Activated CD4-positive, alpha-beta T cell treated with anti-CD3 and anti-CD28 coated beads, Interleukin-2, amount 50 U/mL, for 1 hour (primary cell): ENCODE results near the gene CCNYL1.
"Not testable (repeated sequence)": the region's sequence is repeated elsewhere in the genome, so short reads cannot be mapped to it uniquely, and the experiment has no call there.

ENCODE experiments used
- DNase-seq: peaks from one replicate; pipeline ENCODE4 v3.0.0-alpha.2; 2020

Gene CCNYL1

DNA sequence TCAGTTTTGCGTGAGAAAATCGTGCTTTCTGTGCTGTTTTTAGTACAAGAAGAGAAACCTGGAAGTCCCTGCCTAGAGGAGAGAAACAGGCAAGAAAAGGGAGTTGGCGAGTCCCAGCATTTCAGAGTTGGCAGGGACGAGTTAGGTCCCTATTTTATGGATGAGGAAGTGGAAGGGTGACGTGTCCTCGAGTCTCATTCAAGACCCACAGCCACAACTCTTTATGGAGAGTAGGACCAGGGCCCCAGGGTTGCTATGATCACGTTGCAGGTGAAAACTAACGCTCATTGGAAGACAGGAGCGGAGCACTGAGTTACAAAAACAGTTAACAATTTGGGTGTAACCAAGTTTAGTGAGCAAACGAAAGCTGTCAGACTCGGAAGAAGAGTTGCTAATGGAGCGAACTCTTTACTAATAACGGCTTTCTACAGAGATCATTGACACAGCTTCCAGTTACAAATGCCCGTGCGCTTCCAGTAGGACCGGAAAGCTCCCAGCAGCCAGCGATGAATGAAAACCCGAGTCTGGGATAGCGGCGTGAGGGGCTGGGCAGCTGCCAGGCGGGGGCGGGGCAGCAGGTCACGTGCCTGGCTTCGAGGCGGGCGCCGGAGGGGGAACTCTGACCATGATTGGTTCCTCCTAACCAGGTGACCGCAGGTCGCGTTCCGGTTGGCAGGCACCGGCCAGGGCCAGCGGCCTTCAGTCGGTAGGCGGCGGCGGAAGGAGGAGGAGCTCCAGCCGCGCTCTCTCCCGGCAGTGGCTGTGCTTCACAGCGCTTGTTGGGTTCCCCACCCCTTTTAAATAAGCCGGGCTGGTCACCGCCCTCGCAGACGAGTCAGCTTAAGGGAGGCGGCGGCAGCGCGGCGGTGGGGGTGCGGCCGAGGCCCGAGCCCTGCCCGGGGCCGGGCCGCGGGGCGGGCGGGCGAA is at the start of gene CCNYL1:
TSS of gene CCNYL1 (plus strand) at position 827 of the 927 bp plus-strand sequence. CDS start 257 bp downstream, outside the sequence.
- peak; percentile 97 for DNase-seq

DNA sequence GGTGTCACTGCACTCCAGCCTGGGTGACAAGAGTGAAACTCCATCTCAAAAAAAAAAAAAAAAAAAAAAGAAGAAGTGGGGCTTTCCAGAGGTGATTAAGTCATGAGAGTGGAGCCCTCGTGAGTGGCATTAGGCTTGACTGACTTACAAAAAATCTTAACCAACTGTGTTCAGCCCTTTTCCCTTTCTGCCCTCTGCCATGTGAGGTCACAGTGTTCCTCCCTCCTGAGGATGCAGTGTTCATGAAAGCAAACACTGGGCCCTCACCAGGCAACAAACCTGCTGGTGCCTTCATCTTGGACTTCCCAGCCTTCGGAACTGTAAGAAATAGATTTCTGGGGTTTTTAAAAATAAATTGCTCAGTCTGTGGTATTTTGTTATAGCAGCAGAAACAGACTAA is 49.2 kb upstream of the CCNYL1 start:
- no peak for DNase-seq

DNA sequence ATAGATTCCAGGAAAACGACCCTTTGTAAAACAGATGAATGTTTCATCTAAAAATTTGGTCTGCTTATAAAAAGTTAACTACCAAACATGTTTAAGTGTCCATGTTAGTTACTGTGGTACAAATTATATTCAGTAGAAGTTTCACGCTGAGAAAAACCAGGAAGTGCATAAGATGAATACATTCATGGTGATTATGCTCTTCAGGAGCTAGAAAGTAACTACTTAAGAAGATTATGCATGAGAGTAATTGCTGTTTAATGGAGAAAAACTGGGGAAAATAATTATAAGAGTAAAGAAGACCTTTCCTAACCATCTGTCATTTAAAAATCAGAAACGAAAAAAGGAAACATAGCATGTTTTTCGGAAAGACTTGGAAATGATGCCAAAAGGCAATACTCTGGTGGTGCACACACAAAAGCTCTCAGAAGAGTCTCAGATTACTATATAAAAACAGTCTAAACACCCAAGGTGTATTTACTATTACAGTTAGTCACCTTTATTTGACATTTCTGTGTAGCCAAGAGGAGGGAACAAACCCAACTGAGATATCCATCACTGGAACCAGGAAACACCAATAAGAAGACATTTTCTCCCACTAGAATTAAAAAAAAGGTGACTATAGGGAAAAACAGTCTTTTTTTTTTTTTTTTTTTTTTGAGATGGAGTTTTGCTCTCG is 47.4 kb upstream of the CCNYL1 start:
- DNase-seq, result no peak

DNA sequence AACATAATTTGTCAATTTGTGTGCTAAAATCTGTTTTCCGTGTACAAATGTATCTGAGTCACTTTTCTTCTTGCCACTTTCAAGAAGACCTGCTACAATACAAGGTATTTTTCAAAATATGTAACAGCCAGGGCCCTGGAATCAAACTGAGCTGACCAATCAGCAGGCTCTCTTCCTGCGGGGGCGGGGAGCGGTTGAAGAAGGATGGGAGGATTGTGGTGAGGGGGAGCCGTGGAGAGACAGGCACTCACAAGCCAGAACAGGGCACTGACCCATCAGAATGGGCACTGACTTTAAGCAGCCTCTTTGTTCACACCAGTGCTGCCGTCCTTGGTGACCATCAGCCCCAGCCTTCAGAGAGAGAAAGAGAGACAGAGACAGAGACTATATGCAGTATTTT is 40.6 kb upstream of the CCNYL1 start:
- no peak for DNase-seq

DNA sequence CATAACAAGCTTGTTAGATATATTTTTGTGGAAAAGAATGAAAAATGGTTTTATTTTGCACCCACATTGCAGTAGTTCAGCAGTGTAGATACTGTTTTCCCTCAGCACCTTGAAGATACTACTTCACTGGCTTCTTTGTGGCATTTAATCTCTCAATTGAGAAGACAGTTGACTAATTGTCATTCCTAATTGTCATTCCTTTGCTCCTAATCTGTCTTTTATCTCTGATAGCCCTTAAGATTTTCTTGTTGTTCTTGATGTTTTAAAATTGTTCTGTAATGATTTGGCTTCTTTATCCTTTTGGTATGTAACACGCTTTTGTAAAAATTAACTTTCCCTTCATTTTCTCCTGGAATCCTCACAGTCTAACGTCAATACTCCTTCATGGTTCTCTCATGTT is 38.0 kb upstream of the CCNYL1 start:
- DNase-seq, result no peak

DNA sequence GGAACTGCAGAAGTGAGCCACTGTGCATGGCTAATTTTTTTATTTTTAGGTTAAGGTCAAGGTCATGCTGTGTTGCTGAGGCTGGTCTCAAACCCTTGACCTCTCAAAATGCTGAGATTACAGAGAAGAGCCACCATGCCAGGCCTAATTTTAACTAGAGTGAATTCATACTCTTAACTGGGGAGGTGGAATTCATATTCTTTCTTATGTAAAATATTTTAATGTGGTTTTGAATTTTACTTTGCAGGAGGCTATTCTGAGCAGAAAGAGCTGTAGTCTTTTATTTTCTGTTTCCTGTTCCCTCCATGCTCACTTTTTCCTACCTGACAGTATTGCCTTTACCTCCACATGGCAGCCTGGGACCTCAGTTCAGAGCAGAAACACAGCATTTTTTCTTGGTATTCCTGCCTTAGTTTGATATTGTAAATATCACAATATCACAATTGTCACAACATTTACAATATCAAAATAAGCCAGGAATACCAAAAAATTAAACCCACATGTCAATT is 37.1 kb upstream of the CCNYL1 start:
- no peak for DNase-seq

DNA sequence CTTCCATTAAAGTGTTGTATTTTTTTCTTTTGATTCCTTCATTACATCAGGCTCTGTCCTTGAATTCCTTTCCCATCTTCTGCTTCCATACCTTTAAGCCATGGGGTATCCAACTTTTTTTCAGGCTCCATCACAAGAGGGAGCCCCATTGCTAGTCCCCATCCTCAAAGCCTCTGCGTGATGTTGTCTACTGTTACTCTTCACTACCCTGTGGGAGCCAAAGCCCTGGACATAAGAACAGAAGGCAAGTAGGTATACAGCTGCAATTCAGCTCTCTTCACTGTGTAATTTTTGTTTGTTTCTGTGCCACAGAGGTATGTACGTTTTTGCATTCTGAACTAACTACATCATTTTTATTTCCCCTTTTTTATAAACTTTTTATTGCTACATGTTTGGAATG is 36.6 kb upstream of the CCNYL1 start:
- DNase-seq, result no peak

DNA sequence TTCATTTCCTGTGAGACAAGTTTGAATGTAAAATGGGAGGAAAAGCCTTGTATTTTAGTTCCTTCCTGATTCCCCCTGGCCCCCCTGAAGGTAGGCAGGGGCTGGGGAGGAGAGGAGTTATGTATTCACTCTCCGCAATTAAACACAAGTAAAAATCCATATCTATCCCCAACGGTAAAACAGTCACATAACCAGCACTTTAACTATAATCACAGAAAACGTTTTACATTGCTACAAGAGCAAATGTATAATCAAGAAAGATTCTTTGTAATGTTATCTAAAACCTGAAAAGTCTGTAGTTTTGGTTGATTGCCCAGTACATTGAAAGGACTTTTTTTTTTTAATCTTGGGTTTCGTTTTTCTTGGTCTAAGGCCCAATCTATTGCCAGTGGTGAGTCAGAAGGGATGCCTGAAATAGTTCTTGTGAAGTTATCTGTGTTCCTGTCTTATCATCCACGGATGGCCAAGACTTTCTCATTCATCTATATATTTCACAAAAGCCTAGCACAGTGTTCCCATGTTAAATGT is 34.5 kb upstream of the CCNYL1 start:
- DNase-seq, result no peak

DNA sequence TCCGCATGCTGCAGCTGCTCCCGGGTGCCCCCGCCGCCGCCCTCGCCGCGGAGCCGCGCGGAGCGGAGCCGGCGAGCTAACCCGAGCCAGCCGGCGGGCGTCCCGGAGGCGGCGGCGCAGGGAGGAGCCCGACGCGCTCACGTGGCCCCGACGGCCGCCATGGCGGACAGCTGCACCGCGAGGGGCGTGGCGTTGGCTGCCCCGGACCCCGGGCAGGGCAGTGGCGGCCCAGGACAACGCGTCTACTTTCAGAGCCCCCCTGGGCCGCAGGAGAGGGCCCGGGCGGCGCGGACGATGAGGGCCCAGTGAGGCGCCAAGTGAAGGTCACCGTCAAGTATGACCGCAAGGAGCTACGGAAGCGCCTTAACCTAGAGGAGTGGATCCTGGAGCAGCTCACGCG is 30.0 kb upstream of the CCNYL1 start:
- no peak for DNase-seq

DNA sequence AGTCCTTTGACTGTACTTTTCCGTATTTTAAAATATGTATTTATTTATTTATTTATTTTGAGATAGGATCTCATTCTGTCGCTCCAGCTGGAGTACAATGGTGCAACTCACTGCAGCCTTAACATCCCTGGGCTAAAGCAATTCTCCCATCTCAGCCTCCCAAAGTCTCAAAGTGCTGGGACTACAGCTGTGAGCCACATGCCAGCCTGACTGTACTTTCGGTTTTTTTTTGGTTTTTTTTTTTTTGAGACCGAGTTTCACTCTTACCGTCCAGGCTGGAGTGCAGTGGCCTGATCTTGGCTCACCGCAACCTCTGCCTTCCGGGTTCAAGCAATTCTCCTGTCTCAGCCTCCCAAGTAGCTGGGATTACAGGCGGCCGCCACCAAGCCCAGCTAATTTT is 28.9 kb upstream of the CCNYL1 start:
- DNase-seq, result no peak

DNA sequence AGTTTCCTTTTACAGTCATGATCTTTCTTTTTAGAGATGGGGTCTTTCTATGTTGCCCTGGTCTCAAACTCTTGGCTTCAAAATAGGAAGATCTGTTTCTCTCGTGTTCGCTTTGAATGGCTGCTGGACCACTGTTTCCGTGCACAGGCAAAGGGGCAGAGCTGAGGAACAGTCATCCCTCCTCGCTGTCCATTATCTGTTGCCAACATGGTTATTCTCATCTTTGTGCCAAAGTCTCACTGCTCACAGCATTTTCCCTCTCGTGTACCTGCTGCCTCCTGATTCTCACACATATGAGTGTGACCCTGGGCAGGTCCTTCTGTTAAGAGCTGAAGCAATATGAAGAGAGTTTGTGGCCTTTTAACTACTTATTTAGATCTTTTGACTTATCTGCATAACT is 28.0 kb upstream of the CCNYL1 start:
- DNase-seq, result no peak

DNA sequence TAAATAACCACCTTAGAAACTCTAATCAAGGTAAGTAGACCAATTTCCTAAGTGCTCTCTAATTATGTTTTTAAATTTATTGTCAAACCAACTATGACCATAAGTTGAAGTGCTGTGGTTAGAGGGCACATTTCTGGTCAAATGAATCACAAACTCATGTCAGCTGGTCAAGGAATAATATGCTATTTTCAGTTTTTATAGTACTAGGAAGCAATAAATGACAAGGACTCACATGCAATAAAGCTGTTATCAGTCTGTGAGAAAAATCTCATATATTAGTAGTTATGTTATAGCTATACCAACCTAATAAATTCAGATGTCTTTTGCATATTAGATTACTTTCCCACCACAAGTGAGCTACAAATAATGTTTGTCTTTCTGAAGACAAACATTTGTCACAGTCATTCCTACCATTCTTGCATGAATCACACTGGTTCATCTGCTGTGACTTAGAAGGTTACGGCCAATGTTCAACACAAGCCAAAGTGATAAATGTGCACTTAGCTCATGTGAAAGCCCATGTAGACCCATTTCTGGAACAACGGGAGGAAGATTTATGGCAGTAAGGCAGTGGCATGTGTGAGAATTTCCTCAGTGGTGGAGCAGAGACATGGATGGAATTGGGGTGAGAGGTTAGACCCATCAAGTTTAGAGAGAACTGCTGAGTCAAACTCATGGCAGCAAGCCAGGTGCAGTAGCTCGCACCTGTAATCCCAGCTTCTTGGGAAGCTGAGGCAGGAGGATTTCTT is 27.4 kb upstream of the CCNYL1 start:
- DNase-seq, result no peak

DNA sequence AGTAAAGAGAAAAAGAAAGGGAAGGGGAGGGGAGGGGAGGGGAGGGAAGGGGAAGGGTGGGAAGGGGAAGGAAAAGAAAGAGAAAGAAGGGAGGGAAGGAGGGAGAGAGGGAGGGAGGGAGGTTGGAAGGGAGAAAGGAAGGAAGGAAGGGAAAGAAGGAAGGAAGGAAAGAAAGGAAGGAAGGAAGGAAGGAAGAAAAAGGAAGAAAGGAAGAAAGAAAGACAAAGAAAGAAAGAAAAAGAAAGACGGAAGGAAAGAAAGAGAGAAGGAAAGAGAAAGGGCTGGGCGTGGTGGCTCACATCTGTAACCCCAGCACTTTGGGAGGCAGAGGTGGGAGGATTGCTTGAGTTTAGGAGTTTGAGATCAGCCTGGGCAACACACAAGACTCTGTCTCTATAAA is 24.6 kb upstream of the CCNYL1 start:
- no peak for DNase-seq

DNA sequence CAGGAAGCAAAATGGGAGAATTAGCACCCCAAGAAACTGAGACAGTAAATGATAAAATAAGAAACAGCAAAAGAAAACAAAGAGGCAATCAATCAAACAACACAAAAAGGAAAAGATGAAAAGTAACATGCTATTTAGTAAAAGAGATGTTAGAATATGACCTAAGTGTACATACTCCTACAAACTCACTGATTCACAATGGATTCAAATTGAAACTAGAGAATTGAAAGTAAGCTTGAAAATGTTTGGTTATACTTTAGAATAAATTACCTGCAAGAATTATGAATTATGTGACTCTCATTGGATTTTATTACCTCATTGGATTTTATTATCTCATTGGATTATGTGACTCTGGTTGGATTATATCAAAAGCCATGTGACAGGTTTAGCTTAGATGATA is 22.8 kb upstream of the CCNYL1 start:
- DNase-seq, result no peak

DNA sequence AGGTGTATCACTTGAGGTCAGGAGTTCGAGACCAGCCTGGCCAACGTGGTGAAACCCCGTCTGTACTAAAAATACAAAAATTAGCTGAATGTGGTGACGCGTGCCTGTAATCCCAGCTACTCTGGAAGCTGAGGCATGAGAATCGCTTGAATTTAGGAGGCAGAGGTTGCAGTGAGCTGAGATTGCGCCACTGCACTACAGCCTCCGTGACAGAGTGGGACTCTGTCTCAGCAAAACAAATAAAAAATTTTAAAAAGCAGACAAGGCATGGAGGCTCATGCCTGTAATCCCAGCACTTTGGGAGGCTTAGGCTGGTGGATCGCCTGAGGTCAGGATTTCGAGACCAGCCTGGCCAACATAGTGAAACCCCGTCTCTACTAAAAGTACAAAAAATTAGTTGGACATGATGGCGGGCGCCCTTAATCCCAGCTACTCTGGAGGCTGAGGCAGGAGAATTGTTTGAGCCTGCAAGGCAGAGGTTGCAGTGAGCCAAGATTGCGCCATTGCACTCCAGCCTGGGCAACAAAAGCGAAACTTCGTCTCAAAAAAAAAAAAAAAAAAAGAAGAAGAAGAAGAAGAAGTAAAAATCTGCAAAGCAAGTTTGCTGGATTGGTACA is 20.5 kb upstream of the CCNYL1 start:
- DNase-seq, result not testable (repeated sequence)

DNA sequence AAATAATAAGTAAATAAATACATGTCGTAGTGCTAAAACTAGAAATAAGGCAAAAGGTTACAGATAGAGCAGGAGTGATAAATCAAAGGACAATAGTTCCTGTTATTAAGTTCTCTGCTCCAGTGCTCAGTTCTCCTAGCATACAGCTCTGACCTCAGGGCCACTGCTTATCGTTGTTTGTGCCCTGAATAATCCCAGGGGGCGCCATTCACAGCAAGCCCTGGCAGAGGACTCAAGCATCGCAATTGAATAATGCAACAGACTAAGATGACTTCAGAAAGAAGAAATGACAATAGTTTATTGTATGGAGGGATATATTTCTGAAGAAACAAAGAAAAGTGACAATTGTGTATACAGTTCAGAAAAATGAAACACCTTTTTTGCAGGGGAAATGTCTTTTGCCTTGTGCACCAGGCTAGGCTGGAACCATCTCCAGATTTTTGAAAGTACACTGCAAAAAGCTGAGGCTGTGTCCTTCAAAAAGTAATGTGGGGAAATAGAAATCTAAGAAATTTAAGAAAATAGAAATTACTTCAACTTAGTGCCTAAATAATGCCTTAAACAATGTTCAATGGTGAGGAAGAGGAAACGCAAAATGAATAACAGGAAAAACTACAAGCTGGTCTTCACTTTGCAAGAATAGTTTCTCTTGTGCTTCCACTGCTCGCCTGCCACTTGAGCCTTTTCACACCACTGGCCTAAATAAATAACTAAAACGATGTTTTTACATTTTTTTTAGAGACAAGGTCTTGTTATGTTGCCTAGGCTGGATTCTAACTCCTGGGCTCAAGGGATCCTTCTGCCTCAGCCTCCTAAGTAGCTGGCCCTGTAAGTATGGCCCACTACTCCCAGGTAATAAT is 19.0 kb upstream of the CCNYL1 start:
- peak; percentile 34 for DNase-seq

DNA sequence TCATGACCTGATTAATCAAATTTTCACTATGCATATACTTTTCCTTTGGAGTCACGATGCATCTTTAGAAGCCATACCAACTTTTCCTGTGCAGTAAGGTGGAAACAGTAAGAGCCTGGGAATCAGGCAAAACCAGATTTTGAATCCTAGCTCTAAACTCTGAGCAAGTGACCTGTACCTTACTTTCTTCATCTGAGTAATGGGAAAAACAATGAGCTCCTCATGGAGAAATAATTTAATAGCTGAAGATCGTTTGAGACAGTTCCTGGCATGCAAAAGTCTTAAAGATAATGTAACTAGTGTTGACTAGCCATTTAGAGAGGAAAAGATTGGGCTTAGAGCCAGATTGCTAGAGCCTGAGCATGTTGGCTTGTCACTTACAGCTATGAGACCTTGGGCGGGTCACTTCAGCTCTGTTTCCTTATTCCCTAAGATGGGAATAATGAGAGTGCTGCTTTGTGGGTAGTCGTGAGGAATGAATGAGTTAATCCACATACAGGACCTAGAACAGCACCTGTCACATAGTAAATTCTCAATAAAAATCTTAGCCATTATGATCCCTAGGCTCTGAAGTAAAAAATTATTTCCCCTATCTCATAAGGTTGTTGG is 17.7 kb upstream of the CCNYL1 start:
- no peak for DNase-seq

DNA sequence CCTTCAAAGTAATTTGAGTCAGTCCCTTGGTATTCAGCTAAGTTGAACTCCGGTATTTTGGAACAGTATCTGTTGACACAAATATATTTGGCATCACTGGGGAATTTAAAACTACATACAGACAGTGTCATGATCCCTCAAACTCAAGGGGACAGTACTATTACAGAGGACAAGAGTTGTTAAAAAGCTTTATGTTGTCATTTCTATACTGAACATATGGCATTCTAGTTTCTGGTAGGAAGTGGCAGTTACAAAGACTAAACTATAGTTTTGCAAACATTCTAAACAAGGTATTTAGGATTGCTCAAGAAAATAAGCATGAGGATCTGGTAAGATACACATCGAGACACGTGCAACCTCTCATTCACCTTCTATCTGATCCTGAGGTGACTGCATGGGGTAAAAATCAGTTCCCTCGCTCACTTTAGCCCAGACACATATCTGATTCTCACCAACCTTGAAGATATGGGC is 16.6 kb upstream of the CCNYL1 start:
- no peak for DNase-seq

DNA sequence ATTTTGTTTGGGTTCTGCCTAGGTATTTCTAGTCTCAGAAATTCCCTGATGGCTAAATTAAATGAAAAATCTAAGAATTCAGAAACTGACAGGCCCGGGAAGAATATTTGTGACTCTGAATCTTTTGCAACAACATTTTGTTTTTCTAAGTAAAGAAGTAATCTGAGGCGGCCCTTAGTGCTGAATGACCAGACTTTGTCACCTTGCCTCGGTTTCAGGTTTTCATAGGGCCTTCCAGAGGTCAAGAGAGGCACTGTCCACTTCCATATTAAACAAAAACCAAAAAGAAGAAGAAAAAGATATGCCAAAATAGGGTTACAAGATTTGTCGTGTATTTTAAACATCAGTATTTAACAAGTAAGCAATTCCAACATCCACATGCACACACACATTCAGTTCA is 16.1 kb upstream of the CCNYL1 start:
- DNase-seq, result no peak

DNA sequence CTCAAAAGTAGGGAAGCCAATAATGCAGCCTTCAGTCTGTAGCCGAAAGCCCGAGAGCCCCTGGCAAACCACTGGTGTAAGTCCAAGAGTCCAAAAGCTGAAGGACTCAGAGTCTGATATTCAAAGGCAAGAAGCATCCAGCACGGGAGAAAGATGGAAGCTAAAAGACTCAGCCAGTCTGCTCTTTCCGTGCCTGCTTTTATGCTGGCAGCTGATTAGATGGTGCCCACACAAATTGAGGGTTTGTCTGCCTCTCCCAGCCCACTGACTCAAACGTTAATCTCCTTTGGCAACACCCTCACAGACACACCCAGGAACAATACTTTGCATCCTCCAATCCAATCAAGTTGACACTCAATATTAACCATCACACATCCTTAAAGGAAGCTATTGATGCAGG is 14.5 kb upstream of the CCNYL1 start:
- DNase-seq, result not testable (repeated sequence)

DNA sequence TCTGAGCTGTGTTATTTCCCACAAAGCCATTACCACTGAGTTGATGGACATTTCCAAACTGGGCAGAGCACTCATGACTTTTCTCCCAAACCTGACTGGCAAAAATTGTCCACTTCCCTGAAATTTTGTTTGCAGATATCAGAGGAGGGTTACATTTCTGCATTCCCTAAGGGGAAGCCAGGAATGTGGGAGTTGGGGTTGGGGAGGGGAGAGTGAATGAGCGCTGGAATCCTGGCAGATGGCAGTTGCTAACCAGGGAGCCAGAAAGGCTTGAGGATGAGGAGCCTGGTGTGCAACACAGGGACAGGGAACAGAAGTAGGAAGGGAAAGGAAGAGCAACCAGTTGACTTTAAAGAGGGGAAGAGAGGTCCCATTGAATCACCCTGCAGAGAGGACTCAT is 14.0 kb upstream of the CCNYL1 start:
- DNase-seq, result no peak
